Thoracic aorta (tissue), 2 donors: ENCODE data around the gene ARHGEF16. TPM values are rescaled to one million over a fixed set of nuclear protein-coding genes. Genes with fewer than 3 reads are reported as not detected.

Experiments
- ATAC-seq: fragments of 150-250 bp; one replicate; pipeline ENCODE4 v1.8.0; 2017; ENCODE audit warnings: low read depth; ENCODE audit not compliant: insufficient number of reproducible peaks, low FRiP score
- DNase-seq: peaks from one replicate; pipeline ENCODE4 v3.0.0-alpha.2; 2020; ENCODE audit warnings: low spot score
- H3K27ac ChIP-seq, 2 donors: fragments of 200-600 bp; sonication (generic); 1 replicate in 1 of 2; 2 replicates in 1 of 2; pipeline ENCODE4 v1.5.1; 2016; ENCODE audit warnings: mild to moderate bottlenecking in 2 of 2, moderate library complexity in 2 of 2
- H3K27me3 ChIP-seq: fragments of 200-600 bp; sonication (generic); replicated peaks from 2 replicates; pipeline ENCODE4 v1.6.0; 2016; ENCODE audit warnings: mild to moderate bottlenecking; ENCODE audit not compliant: insufficient read depth
- H3K36me3 ChIP-seq: fragments of 200-600 bp; sonication (generic); one replicate; pipeline ENCODE4 v1.5.1; 2016
- H3K4me1 ChIP-seq, 2 donors: fragments of 200-600 bp; sonication (generic); 1 replicate in 1 of 2; 2 replicates in 1 of 2; pipeline versions ENCODE4 v1.5.1 to v1.6.0; 2016; ENCODE audit warnings: low read depth in 2 of 2, mild to moderate bottlenecking in 1 of 2; ENCODE audit not compliant: control insufficient read depth in 1 of 2
- H3K4me3 ChIP-seq: fragments of 200-600 bp; sonication (generic); 2 replicates; pipeline ENCODE4 v1.5.1; 2016; ENCODE audit warnings: mild to moderate bottlenecking
- H3K9me3 ChIP-seq: fragments of 200-600 bp; sonication (generic); 2 replicates; pipeline ENCODE4 v1.5.1; 2016
- total RNA-seq, 2 donors: library from RNA; depleted of rRNA; stranded (reverse); fragments of >200 nt; gene quantifications; one replicate each; pipeline versions ENCODE4 v1.1.0 to v1.2.3, GENCODE V29; 2016
- TF ChIP-seq, protein P1 (sequence below): fragments of 200-600 bp; sonication (generic); IDR thresholded peaks from one replicate; pipeline ENCODE4 v1.5.1; 2019; ENCODE audit warnings: antibody characterized with exemption

The ARHGEF16 gene
- total RNA-seq, 2 donors from 2014 or later, result 1.6 to 2.4 TPM

DNA sequence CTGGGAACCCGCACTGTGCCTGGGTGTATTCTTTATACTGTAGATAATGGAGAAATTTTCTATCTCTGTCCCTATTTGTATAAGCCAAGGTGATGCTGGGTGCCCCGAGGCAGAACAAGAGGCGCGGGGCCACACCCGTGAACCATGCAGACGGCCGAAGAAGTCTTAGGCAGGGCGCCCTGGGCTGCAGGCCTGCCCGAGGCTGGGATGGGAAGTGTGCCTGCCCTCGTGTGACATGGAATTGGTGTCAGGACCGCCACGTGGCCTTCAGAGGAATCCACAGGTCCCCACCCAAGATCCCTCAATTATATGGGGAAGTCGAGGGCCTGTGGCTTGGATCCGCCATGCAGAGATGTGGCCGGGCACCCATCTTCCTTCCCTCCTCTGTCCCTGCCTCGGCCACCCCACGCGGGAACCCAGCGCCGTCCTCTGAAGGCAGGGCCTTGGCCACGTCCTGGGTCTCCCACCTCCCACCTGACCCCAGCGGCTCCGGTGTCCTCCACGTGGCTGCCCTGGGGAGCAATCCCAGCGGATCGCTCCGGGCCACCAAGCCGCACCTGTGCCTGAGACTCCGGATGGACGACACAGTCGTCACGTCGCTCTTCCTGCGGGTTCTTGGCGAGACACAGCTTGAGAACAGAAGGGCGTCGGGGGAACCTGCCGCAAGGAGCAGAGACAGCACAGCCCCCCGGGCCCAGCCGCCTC lies 19.9 kb upstream of the ARHGEF16 start:
- no peaks in the 10 kb centered on the region for H3K9me3 ChIP-seq
- no peaks in the 10 kb centered on the region for H3K4me1 ChIP-seq
- no peak overlapping the region for H3K4me3 ChIP-seq
- TF ChIP-seq, protein P1, sequence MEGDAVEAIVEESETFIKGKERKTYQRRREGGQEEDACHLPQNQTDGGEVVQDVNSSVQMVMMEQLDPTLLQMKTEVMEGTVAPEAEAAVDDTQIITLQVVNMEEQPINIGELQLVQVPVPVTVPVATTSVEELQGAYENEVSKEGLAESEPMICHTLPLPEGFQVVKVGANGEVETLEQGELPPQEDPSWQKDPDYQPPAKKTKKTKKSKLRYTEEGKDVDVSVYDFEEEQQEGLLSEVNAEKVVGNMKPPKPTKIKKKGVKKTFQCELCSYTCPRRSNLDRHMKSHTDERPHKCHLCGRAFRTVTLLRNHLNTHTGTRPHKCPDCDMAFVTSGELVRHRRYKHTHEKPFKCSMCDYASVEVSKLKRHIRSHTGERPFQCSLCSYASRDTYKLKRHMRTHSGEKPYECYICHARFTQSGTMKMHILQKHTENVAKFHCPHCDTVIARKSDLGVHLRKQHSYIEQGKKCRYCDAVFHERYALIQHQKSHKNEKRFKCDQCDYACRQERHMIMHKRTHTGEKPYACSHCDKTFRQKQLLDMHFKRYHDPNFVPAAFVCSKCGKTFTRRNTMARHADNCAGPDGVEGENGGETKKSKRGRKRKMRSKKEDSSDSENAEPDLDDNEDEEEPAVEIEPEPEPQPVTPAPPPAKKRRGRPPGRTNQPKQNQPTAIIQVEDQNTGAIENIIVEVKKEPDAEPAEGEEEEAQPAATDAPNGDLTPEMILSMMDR, result no peak
- H3K27me3 ChIP-seq, result no peaks in the 10 kb centered on the region
- ATAC-seq (no peak), DNase-seq (no peak)
- H3K36me3 ChIP-seq, result peaks cover 39% of the 10 kb centered on the region
- H3K27ac ChIP-seq, result no peak overlapping the region

DNA sequence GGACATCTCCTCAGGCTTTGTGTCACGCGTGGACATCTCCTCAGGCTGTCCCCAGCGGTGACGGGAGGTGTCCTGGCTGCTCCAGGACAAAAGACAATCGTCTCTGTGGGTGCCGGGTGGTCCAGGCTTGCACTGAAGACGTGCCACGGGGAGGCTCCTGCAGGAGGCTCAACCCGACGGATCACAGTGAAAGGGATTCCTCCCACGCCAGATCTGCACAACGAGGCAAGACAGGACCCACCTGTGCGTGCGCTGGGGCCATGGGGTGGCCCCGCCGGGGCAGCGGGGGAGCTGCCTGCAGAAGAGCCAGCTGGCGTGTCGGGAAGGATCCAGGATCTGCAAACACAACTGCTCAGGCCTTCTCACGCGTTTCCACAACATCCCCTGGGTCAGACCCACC lies 18.8 kb upstream of the ARHGEF16 start:
- peaks cover 30% of the 10 kb centered on the region for H3K36me3 ChIP-seq
- no peak overlapping the region for H3K4me3 ChIP-seq
- no peak for DNase-seq
- H3K27ac ChIP-seq, result no peak overlapping the region
- no peak for ATAC-seq
- TF ChIP-seq, protein P1, result no peak
- no peaks in the 10 kb centered on the region for H3K4me1 ChIP-seq
- no peaks in the 10 kb centered on the region for H3K9me3 ChIP-seq
- H3K27me3 ChIP-seq, result no peaks in the 10 kb centered on the region

DNA sequence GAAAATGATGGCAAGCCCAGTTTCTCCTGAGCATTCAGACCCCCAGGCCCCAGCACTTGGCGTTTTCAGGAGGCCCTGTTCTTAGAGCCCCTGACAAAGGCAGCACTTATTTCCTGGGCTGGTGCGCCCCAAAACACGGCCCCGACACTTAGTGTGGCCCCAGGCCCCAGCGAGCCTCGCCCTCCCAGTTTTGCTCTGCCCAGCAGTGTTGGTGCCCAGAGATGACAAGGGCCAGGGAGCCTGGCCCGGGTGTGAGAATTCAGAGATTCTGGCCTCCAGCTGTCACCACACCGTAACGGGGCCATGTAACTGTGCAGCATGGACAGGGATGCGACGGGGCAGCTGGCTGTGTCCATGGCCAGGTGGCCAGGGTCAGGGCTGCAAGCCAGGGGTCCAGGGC lies 18.0 kb upstream of the ARHGEF16 start:
- Histone ChIP-seq H3K4me3 (no peak overlapping the region), H3K4me1 (no peaks in the 10 kb centered on the region), H3K27ac (no peak overlapping the region), H3K36me3 (peaks cover 25% of the 10 kb centered on the region), H3K9me3 (no peaks in the 10 kb centered on the region), H3K27me3 (no peaks in the 10 kb centered on the region)
- TF ChIP-seq, protein P1, result no peak
- ATAC-seq, result no peak
- no peak for DNase-seq

DNA sequence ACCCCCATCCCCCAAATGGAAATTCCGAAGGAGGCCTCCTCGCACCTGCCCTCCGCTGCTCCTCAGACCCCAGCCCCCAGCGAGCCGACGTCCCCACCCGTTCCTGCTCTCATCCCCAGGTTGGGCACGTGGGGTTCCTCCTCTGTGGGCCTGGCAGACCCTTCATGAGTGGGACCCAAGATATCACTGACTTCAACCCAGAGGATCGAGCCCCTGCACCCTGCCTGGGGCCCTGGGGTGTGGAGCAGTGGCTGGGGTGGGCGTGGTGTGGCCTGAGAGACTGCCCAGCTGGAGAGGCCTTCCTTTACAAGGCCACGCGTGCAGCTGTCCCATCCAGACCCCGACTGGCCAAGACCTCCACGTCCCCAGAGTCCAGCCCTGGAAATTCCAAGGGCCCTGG lies 17.6 kb upstream of the ARHGEF16 start:
- ATAC-seq (no peak), DNase-seq (no peak)
- TF ChIP-seq, protein P1, result no peak
- H3K36me3 ChIP-seq, result peaks cover 21% of the 10 kb centered on the region
- H3K27ac ChIP-seq, result no peak overlapping the region
- H3K27me3 ChIP-seq, result no peaks in the 10 kb centered on the region
- no peaks in the 10 kb centered on the region for H3K4me1 ChIP-seq
- H3K9me3 ChIP-seq, result no peaks in the 10 kb centered on the region
- no peak overlapping the region for H3K4me3 ChIP-seq

DNA sequence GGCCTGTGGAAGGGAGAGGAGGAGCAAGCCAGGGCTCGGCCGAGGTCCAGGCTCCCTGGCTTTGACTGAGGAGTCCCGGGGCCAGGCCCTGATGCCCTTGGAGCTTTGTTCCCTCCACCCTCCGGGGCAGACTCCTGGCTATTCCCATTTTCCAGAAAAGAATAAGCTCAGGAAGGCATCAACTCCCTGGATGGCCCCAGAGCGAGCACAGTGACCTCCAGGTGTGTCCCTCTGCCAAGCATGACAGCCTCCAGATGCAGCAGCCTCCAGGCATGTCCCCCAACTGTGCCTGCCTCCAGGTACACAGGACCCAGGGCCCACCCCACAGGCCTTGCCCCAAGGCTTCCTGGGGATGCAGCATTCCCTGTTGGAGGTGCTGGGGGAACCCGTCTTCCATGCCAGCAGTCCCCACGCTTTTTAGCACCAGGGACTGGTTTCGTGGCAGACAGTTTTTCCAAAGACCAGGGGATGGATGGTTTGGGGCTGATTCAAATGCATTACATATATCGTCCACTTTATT lies 15.7 kb upstream of the ARHGEF16 start:
- TF ChIP-seq, protein P1, result no peak
- H3K27me3 ChIP-seq, result no peaks in the 10 kb centered on the region
- DNase-seq (no peak), ATAC-seq (no peak)
- H3K4me1 ChIP-seq, result no peaks in the 10 kb centered on the region
- no peaks in the 10 kb centered on the region for H3K9me3 ChIP-seq
- no peak overlapping the region for H3K4me3 ChIP-seq
- no peak overlapping the region for H3K27ac ChIP-seq
- H3K36me3 ChIP-seq, result peaks cover 9% of the 10 kb centered on the region
